Kidney (tissue), 14 donors: Measurements from ENCODE around the gene CHSY1. TPM values are rescaled to one million over a fixed set of nuclear protein-coding genes. Genes with fewer than 3 reads are reported as not detected.

ENCODE experiments used
- DNase-seq, 5 donors: peaks; one replicate each; pipeline ENCODE4 v3.0.0-alpha.2; 2013 to 2020
- FAIRE-seq: peaks from 2 replicates; lab custom pipeline; 2012; peaks lifted over from hg19 to GRCh38; lab: Jason Lieb, UNC
- H3K27ac ChIP-seq, 2 donors: one replicate each; pipeline ENCODE4 v1.7.0; 2013; ENCODE audit warnings: low read depth in 2 of 2, low read length in 2 of 2, inconsistent platforms in 1 of 2
- H3K27me3 ChIP-seq: one replicate; pipeline ENCODE4 v1.7.1; 2013; ENCODE audit warnings: low read length, inconsistent platforms; ENCODE audit not compliant: control insufficient read depth, insufficient read depth
- H3K36me3 ChIP-seq, 3 donors: one replicate each; pipeline versions ENCODE4 v1.7.0 to v1.7.1; 2013; ENCODE audit warnings: low read length in 3 of 3, control low read depth in 1 of 3, inconsistent platforms in 1 of 3; ENCODE audit not compliant: insufficient read depth in 3 of 3, control insufficient read depth in 2 of 3
- H3K4me1 ChIP-seq, 3 donors: one replicate each; pipeline versions ENCODE4 v1.7.0 to v1.7.1; 2013; ENCODE audit warnings: low read length in 3 of 3, inconsistent platforms in 1 of 3, low read depth in 1 of 3; ENCODE audit not compliant: control insufficient read depth in 2 of 3, insufficient read depth in 2 of 3
- H3K4me3 ChIP-seq, 3 donors: one replicate each; pipeline versions ENCODE4 v1.7.0 to v1.8.1; 2013; ENCODE audit warnings: low read length in 3 of 3, control low read depth in 1 of 3, inconsistent platforms in 1 of 3
- H3K9ac ChIP-seq, 3 donors: one replicate each; pipeline versions ENCODE4 v1.7.0 to v1.7.1; 2013; ENCODE audit warnings: low read length in 3 of 3, control low read depth in 1 of 3, inconsistent platforms in 1 of 3
- H3K9me3 ChIP-seq, 3 donors: one replicate each; pipeline versions ENCODE4 v1.7.0 to v1.7.1; 2013; ENCODE audit warnings: low read length in 3 of 3, control low read depth in 1 of 3, inconsistent platforms in 1 of 3; ENCODE audit not compliant: control insufficient read depth in 2 of 3, insufficient read depth in 1 of 3
- intact Hi-C: fragments of 100-400 bp; cut with DNase I; formaldehyde crosslinking; loops from one replicate; pipeline ENCODE4 v1.11.1; 2022
- polyA plus RNA-seq: library from polyadenylated mRNA; stranded (reverse); fragments of 350-450 nt; fragmentation: Illumina TruSeq; extraction: RNeasy Lipid Tissue Mini Kit (QIAGEN cat#74804); gene quantifications from one replicate; pipeline ENCODE4 v1.2.3, GENCODE V29; 2014; ENCODE audit warnings: low read depth, low replicate concordance; ENCODE audit not compliant: insufficient read depth
- total RNA-seq: library from RNA; stranded (reverse); fragmentation: NEBNext Ultra II Directional; extraction: Animal tissue kit (Norgen Biotek cat#: 25700); gene quantifications from one replicate; pipeline ENCODE4 v1.2.1, GENCODE V29; 2021
- TF ChIP-seq, protein P1 (sequence below): IDR thresholded peaks from 3 replicates; pipeline ENCODE4 v1.5.1; 2012; ENCODE audit warnings: mild to moderate bottlenecking, moderate library complexity, borderline replicate concordance; ENCODE audit not compliant: insufficient read depth; ENCODE audit errors: extremely low read depth
- donor health status: control.
- donor health status: control.
- donor health status: control.
- donor health status: control.
- donor health status: control.
- donor health status: DM: yes; HTN: yes; CAD: no.
- donor health status: Normal renal cell carcinoma (clear cell type).

The CHSY1 gene
- total and polyA plus RNA-seq, 2 donors from 2014 or later = 7.2 to 41.6 TPM

DNA sequence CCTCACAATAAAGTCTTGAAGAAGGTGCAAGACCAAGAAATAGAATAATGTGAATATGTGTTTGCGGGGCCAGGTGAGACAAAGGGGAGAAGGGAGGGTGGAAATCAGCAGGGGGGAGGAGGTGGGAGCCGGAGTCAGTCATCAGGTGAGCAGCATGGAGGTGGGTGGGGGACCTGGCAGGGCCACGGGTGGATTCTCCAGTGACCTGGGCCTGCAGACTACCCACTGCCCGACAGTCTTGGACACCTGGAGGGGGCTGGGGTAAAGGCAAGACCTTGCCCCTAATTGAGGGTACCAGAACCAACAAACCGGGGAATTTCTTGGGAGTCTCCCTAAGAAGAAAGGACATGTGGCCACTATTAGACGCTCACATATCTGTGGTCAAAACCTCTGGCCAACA is 95.8 kb downstream of the CHSY1 start:
- Histone ChIP-seq H3K9me3 (no peaks in the 10 kb centered on the region), H3K27me3 (no peaks in the 10 kb centered on the region), H3K36me3 (no peaks in the 10 kb centered on the region), H3K4me3 (no peak overlapping the region), H3K4me1 (no peaks in the 10 kb centered on the region), H3K9ac (no peak overlapping the region), H3K27ac (no peak overlapping the region)
- FAIRE-seq (no peak), DNase-seq (no peak)
- intact Hi-C loops = no loop called here
- TF ChIP-seq, protein P1, sequence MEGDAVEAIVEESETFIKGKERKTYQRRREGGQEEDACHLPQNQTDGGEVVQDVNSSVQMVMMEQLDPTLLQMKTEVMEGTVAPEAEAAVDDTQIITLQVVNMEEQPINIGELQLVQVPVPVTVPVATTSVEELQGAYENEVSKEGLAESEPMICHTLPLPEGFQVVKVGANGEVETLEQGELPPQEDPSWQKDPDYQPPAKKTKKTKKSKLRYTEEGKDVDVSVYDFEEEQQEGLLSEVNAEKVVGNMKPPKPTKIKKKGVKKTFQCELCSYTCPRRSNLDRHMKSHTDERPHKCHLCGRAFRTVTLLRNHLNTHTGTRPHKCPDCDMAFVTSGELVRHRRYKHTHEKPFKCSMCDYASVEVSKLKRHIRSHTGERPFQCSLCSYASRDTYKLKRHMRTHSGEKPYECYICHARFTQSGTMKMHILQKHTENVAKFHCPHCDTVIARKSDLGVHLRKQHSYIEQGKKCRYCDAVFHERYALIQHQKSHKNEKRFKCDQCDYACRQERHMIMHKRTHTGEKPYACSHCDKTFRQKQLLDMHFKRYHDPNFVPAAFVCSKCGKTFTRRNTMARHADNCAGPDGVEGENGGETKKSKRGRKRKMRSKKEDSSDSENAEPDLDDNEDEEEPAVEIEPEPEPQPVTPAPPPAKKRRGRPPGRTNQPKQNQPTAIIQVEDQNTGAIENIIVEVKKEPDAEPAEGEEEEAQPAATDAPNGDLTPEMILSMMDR = no peak

DNA sequence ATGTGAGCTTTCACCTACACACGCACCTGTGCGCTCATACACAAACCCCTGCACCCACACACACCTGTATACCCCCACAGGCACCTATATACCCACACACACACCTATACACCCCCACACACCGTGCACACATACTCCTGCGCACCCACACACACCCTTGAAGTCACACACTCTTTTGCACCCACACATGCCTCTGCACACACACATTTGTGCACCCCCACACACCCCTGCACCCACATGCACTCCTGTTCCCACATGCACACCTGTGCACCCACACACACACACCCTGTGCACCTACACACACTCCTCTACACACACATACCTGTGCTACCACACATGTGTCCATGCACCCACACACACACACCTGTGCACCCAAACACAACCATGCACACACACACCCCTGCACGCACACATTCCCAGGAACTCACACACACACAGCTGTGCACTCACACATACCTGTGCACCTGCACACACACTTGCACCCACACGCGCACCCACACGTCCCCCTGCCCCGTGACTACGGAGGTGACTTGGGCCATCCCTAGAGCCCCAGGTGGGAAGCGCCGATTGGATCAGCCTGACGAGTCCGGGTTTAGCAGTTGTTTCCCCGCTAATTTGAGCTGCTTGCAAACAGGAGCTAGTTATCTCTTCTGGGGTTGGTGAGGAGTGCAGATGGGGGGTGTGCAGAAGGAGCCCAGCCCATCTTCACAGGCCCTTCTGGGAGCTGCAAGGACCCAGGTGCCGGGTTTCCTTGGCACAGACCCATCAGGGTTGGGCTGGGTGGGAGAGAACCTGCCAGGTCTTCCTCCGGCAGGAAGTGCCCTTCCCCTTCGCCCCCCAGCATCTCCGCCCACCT is 97.8 kb downstream of the CHSY1 start:
- Histone ChIP-seq H3K27ac (no peak overlapping the region), H3K9ac (no peak overlapping the region), H3K27me3 (no peaks in the 10 kb centered on the region), H3K4me3 (no peak overlapping the region), H3K4me1 (no peaks in the 10 kb centered on the region), H3K9me3 (no peaks in the 10 kb centered on the region), H3K36me3 (no peaks in the 10 kb centered on the region)
- intact Hi-C loops = no loop called here
- DNase-seq (peak in 1 of 5 donors; percentile 40), FAIRE-seq (no peak)
- TF ChIP-seq, protein P1 = no peak

DNA sequence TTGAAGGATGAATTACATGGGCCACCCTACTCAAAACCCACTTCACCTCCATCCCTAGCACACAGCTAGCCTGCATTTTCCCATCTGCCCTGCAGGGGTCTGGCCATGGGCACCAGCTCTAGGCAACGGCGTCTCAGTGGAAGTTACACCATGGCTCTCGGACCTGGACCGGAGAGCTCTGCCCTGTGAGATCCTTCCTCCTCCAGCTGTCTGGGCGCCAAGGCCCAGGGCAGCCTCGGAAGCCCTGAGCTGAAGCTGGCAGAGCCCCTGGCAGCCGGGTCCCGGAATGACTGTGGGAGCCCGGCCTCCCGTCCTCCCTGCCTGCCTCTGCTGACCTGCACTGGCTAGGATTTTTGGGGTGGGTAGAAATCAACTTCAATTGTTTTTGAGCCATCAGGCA is 98.9 kb downstream of the CHSY1 start:
- Histone ChIP-seq H3K9me3 (no peaks in the 10 kb centered on the region), H3K27ac (no peak overlapping the region), H3K4me1 (no peaks in the 10 kb centered on the region), H3K36me3 (no peaks in the 10 kb centered on the region), H3K27me3 (no peaks in the 10 kb centered on the region), H3K9ac (no peak overlapping the region), H3K4me3 (no peak overlapping the region)
- TF ChIP-seq, protein P1 = no peak
- DNase-seq (peak in 1 of 5 donors; percentile 27), FAIRE-seq (no peak)
- intact Hi-C loops = no loop called here
